ENCODE data around the gene ANKRD44.

The ANKRD44 gene

GRCh38 chr2:197327472-197328098, 17.0 kb upstream of the ANKRD44 start:
- Histone ChIP-seq H3K9me2 (ENCODE audit: low read depth, low read length) (no peaks in the 10 kb centered on the region), H3K9ac (ENCODE audit: low read length) (no peak overlapping the region), H3K36me3 (ENCODE audit: insufficient read depth, low read length) (peaks cover 33% of the 10 kb centered on the region), H3K27ac (ENCODE audit: low read depth, low read length, poor library complexity, severe bottlenecking) (peak overlapping the region; percentile 65), H3F3A (ENCODE audit: insufficient read depth, low read length) (no peaks in the 10 kb centered on the region), H3K9me3 (ENCODE audit: low read length) (0 out of 2 replicates have a peak, but pooled peaks cover 2% of the 10 kb centered on the region), H3K4me1 (ENCODE audit: insufficient read depth, low read length, severe bottlenecking) (peaks cover 51% of the 10 kb centered on the region), H4K20me1 (ENCODE audit: insufficient read depth, low read length) (no peaks in the 10 kb centered on the region), H2AFZ (ENCODE audit: low read length) (no peak overlapping the region), H3K27me3 (ENCODE audit: insufficient read depth, low read length) (no peaks in the 10 kb centered on the region), H3K4me2 (ENCODE audit: low read length) (peak overlapping the region; percentile 6; the same call in 1 of the 2 replicates), H3K79me2 (ENCODE audit: insufficient read depth, low read length) (no peaks in the 10 kb centered on the region; the same call in 1 of the 2 replicates), H3K4me3 (ENCODE audit: low read depth, low read length, poor library complexity, severe bottlenecking) (no peak overlapping the region)
- TF ChIP-seq CTCF (IDR thresholded peaks at IDR 0.05; ENCODE audit: low read length) (no peak), EZH2 (IDR thresholded peaks at IDR 0.05; ENCODE audit: borderline replicate concordance, low read length) (no peak)

GRCh38 chr2:197327073-197327471, 16.5 kb upstream of the ANKRD44 start:
- Histone ChIP-seq H3K27ac (ENCODE audit: low read depth, low read length, poor library complexity, severe bottlenecking) (peak overlapping the region; percentile 65), H3K4me2 (ENCODE audit: low read length) (no peak overlapping the region; the same call in 1 of the 2 replicates)
- TF ChIP-seq CTCF (IDR thresholded peaks at IDR 0.05; ENCODE audit: low read length): no peak
- TF ChIP-seq EZH2 (IDR thresholded peaks at IDR 0.05; ENCODE audit: borderline replicate concordance, low read length): no peak

GRCh38 chr2:197324801-197325200, 14.2 kb upstream of the ANKRD44 start:
- no peak overlapping the region for H3K27ac ChIP-seq (ENCODE audit: low read depth, low read length, poor library complexity, severe bottlenecking)
- H4K20me1 ChIP-seq (ENCODE audit: insufficient read depth, low read length): no peaks in the 10 kb centered on the region
- no peaks in the 10 kb centered on the region for H3K27me3 ChIP-seq (ENCODE audit: insufficient read depth, low read length)
- TF ChIP-seq EZH2 (IDR thresholded peaks at IDR 0.05; ENCODE audit: borderline replicate concordance, low read length): no peak
- no peak for TF ChIP-seq CTCF (IDR thresholded peaks at IDR 0.05; ENCODE audit: low read length)
- no peaks in the 10 kb centered on the region for H3K9me3 ChIP-seq (ENCODE audit: low read length)
- no peaks in the 10 kb centered on the region for H3F3A ChIP-seq (ENCODE audit: insufficient read depth, low read length)
- H3K4me3 ChIP-seq (ENCODE audit: low read depth, low read length, poor library complexity, severe bottlenecking): no peak overlapping the region
- H3K9me2 ChIP-seq (ENCODE audit: low read depth, low read length): no peaks in the 10 kb centered on the region
- no peaks in the 10 kb centered on the region; the same call in 1 of the 2 replicates for H3K79me2 ChIP-seq (ENCODE audit: insufficient read depth, low read length)
- H3K9ac ChIP-seq (ENCODE audit: low read length): no peak overlapping the region
- H3K36me3 ChIP-seq (ENCODE audit: insufficient read depth, low read length): peaks cover 24% of the 10 kb centered on the region
- peaks cover 52% of the 10 kb centered on the region for H3K4me1 ChIP-seq (ENCODE audit: insufficient read depth, low read length, severe bottlenecking)
- H2AFZ ChIP-seq (ENCODE audit: low read length): no peak overlapping the region
- H3K4me2 ChIP-seq (ENCODE audit: low read length): peak overlapping the region; percentile 35; the same call in 1 of the 2 replicates

More at GRCh38 chr2:197327073-197327471, 16.5 kb upstream of the ANKRD44 start:
- no peaks in the 10 kb centered on the region; the same call in 1 of the 2 replicates for H3K79me2 ChIP-seq (ENCODE audit: insufficient read depth, low read length)
- no peaks in the 10 kb centered on the region for H3K27me3 ChIP-seq (ENCODE audit: insufficient read depth, low read length)
- no peaks in the 10 kb centered on the region for H4K20me1 ChIP-seq (ENCODE audit: insufficient read depth, low read length)
- peaks cover 52% of the 10 kb centered on the region for H3K4me1 ChIP-seq (ENCODE audit: insufficient read depth, low read length, severe bottlenecking)
- no peak overlapping the region for H2AFZ ChIP-seq (ENCODE audit: low read length)
- 0 out of 2 replicates have a peak, but pooled peaks cover 2% of the 10 kb centered on the region for H3K9me3 ChIP-seq (ENCODE audit: low read length)
- no peaks in the 10 kb centered on the region for H3F3A ChIP-seq (ENCODE audit: insufficient read depth, low read length)
- H3K4me3 ChIP-seq (ENCODE audit: low read depth, low read length, poor library complexity, severe bottlenecking): no peak overlapping the region
- H3K9me2 ChIP-seq (ENCODE audit: low read depth, low read length): no peaks in the 10 kb centered on the region
- H3K9ac ChIP-seq (ENCODE audit: low read length): no peak overlapping the region
- peaks cover 33% of the 10 kb centered on the region for H3K36me3 ChIP-seq (ENCODE audit: insufficient read depth, low read length)
